SH-SY5Y (cell line): ENCODE results near the gene SIL1.

Experiments
- GATA2 ChIP-seq: IDR thresholded peaks from 2 replicates; pipeline ENCODE4 v1.6.1; 2011; ENCODE audit warnings: mild to moderate bottlenecking, low read depth, low read length
- GATA3 ChIP-seq: IDR thresholded peaks from 2 replicates; pipeline ENCODE4 v1.6.1; 2011; ENCODE audit warnings: low read depth, mild to moderate bottlenecking, low read length, moderate library complexity

DNA sequence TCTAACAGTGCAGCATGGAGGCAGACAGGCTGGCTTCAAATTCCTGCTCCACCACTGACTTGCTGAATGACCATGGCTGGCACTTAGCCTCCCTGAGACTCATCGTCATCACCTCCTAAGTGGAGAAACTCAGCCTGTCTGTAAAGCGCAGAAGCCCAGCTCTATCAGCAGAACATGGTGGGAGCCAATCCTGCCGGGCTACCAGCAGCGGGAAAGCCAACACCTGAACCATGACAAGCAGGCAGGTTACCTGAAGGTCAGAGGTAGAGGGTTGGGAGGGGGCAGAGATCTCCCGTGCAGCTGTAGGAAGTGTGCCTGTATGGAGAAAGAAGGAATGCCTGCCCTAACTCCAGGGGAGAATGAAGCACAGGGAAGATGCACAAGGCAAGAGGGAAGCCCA, 250.4 kb downstream of the SIL1 start:
- TF ChIP-seq GATA2 (no peak), GATA3 (no peak)
